Stimulated activated CD4-positive, alpha-beta T cell treated with anti-CD3 and anti-CD28 coated beads, Interleukin-2, amount 100 ng/mL, for 48 hours (primary cell): ENCODE results near the gene THSD4.
"Not testable (repeated sequence)": the region's sequence is repeated elsewhere in the genome, so short reads cannot be mapped to it uniquely, and the experiment has no call there.

Experiments used
- DNase-seq, 2 donors: peaks; one replicate each; pipeline ENCODE4 v3.0.0-alpha.2; 2020

THSD4 gene

DNA sequence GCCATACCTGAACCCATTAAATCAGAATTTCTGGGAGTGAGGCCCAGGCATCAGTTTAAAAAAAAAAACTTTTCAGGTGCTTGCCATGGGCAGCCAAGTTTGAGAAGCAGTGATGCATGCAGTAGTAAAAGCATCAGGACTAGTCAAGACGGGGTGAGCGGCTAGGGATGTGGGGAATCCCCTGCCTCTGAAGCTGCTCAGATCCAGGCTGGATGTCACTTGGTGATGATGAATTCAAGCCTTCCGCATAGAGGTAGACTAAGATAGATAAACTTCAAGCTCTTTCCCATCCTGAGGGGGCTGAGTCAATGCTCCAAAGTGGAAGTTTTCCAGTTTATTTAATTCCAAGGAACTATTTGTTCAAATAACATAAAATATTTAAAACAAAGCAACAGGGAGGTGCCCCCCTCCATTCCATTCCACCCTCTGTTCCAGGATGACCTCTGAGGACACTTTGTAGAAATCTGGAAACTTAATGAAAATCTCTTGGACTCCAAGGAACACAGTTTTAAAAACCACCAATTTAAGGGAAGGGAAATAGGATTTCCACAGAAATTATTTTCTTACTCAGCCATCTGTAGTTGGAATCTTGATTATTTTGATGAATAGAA is 594.6 kb downstream of the THSD4 start:
- no peak for DNase-seq

DNA sequence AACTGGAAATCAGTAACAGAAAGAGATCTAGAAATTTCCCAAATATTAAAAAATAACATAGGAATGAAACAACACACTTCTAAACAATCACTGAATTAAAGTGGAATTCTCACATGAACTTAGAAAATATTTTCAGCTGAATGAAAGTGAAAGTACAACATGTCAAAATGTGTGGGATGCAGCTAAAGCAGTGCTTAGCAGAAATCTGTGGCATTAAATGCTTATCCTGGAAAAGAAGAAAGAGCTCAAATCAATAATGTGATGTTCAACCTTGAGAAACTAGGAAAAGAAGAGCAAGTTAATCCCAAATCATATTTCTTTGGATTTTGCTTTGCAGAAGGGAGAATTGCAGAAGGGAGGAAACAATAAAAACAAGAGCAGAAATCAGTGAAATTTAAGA is 596.9 kb downstream of the THSD4 start:
- DNase-seq: no peak

DNA sequence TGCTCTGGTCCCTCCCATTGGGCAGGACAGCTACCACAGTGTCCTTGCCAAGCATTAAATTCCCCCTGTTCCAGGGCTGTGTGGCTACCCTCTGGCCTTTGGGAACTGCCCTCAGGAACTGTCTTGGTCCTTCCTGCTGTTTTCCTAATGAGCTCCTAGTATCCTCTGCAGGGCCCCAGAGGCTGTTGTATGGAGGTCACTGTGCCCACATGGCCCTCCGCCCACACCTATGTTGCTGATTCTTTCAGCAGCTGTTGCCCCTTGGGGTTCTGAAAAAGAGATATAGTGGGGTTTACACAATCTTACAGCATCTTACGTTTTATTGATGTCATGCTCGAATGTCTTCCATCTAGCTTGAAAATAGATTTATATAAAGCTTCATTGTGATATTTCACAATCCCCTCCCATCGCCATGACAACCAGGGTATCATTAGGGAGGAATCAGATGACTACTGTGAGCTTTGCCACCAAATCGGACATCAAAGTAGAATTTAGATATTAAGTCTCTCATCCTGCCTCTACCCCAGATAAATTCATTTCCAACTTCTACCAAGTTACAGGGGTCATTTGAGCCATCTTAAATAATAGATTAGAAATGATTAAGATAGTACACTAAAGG is 598.0 kb downstream of the THSD4 start:
- DNase-seq: no peak

DNA sequence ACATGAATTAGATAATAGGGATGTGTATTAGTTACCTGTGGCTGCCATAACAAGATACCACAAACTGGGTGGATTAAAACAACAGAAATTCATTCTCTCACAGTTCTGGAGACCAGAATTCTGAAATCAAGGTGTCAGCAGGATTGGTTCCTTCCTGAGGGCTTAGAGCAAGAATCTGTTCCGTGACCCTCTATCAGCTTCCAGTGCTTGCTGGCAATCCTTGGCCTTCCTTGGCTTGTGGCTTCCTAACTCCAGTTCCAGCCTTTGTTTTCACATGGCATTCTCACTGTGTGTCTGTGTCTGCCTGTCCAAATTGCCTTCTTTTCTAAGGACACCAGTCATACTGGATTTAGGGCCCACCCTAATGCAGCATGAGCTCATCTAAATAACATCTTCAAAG is 600.6 kb downstream of the THSD4 start:
- no peak for DNase-seq

DNA sequence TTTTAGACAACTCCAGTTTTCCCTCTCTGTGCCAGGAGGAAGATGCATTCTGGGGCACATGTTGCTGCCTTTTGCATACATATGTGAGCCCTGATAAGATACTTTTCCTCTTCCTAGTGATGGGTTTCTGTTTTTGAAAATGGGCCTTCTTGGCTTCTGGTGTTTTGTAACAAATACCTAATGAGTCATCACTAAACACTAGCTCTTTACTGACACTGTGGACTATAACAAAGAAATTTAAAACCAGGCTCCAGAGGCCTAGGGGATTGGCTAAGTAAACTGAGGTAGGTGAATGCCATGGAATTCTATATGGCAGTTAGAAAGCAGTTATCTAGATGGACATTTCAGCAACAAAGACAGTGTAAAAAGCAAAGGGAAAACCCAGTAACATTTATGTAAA is 601.7 kb downstream of the THSD4 start:
- DNase-seq: no peak

DNA sequence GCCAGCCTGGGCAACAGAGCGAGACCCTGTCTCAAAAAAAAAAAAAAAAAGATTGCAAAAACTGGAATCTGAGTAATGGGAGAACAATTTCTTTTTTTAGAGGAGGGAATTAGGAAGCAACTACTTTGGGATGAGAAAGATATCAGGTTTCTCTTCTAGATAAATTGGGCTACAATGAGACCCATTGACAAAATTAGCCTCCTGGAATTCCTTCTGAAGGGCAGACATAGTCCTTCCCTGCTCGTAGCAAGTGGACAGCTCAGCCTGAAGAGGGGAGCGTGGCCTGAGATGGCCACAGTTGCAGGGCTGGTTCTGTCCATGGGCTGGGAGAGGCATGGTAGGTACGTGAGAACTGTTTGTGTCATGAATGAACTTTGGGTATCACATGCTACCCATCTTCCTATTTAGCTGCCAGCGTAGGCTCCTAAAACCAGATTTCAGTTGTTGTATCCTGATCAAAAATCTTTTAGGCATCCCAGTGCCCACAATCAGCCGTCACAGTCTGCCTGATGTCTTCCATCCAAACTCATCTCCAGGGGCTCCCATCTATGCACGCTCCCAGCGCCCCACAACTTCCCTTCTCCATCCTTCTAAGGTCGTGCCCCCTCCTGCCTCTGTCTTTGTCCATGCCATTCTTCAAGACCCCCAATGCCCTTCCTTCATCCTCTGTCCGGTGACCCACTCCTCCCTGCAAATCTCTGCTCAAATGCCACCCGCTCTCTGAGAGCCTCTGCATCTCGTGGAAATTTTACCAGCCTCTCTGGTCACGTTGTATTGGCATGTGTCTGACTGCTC is 603.0 kb downstream of the THSD4 start:
- no peak for DNase-seq

DNA sequence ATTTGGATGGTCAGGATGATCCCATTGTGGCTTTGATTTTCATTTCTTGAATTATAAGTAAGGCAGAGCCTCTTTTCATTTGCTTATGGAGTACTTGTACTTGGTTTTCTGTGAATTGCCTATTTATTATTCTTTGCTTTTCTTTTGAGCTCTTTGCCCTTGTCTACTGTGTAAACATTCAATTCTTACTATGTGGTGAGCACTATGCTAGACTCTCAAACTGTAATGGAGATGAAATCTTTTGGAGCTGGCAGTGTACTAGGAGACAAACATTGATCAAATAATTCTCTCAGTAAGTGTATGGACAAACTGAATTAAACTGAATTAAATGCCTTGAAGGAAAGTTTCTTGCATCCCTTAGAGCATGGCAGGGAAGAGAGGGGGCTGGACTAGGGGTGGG is 608.1 kb downstream of the THSD4 start:
- DNase-seq: no peak

DNA sequence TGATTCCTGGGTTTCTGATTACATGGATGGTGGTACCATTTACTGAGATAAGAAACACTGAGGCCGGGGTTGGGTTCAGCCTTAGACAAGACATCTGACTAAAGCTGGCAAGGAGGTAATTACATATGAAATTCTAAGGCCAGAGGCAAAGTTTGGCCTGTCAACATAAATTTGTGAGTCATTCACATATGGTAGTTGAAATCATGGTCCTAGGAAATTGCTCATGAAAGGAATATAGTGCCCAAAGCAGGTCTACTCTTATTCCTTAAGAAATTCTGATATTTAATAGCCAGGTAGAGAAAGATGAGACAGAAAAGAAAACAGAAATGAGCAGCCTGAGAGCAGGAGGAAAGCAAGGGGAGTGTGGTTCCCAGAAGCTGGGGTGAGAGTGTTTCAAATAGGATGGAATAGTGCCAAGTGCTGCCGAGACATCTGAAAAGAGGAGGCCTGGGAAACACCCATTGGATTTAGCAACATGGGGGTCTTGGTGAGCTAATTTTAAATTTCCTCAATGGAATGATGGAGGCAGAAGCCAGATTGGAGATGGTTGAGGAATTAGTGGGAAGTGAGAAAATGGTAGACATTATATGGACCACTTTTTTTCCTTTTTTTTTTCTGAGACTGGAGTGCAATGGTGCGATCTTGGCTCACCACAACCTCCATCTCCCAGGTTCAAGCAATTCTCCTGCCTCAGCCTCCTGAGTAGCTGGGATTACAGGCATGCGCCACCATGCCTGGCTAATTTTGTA is 610.1 kb downstream of the THSD4 start:
- not testable (repeated sequence) for DNase-seq

DNA sequence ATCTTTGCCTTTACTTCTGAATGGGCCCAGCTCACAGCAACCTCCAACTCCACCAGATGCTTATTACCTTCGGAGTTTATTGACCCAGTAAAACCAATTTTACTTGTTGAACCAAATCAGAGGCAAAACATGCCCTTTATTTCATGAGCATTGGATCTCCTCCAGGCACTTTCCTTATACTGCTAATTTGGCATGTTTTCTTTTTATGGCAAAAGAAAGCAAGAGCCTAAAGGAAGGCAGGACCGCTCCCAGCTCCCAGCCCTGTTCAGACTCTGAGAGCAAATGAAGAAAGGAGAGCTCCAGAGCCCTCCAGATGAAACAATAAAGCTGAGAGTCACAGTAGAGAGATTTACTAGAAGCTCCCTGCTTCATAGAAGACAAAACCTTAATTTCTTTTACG is 613.6 kb downstream of the THSD4 start:
- no peak for DNase-seq

DNA sequence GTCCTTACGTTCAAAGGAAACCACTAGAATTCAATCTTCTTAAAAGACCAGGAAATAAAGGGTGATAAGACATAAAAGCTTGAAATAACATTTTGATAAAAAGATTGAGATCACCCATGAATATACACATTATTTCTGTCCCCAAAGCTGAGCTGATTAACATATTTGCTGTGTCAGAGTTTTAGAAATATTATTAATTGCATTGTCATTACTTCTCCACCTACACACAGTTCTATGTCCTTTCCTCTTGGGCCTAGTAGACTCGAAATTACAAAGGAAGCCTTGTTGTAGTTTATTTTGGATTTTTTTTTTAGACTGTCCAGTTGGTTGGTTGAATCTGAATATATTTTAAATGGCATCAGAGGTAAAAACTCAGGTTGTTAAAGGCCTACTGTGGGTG is 614.0 kb downstream of the THSD4 start:
- DNase-seq: no peak

DNA sequence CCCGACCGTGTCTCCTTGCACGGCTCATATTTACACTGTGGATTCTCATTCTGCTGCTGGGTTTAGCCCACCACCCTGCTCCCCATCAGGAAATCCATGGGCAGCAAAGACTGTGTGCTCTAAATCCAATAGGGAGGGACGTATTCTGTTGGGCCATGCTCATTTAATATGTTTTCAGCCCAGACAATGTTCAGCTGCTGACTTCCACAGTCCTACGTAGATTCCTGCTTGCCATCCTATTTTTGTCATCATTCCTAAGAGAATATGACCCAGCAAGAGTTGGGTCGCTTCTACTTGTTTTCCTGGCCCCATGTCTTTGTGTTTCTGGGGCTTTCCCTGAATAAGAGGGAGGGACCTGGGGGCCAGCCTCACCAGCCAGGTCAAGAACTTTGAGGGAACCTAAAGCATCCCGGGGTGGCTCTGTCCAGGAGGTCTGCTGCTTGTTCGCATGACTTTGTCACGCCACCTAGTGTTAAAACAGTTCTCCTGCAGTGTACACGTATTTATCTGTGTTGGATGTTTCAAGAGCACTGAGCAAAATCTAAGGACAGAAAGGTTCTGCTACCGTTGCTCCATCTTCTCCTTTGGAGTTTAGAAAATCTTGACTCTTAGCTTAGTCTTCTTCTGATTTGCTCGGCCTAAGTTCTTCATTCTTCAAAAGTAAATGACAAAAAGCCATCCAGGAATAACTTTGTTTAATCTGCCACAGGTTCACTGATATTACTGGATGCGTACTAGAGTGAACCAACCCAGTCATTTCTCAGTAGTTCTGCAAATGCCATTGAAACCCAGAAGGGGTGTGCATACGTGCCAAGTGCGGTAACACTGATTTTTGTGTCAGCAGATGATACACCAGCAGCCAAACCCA is 615.2 kb downstream of the THSD4 start:
- peak; percentile 6 to 31 for DNase-seq

DNA sequence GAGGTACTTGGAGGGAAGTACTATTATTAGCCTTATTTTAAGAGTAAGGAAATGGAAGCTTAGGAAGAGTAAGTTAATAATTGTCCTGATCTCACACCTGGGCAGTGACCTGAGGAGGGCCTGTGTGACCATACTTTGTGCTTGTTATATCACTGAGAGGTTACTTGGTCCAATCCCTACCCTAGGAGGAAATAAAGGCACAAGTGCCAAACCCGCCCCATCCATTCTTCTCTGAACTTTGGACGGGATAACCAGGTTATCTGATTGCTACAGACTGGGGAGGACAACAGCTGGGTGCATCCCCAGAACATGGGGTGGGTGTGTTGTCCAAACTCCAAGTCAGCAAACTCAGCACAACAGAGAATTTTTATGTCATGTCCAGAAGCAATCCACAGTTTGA is 617.4 kb downstream of the THSD4 start:
- no peak for DNase-seq

DNA sequence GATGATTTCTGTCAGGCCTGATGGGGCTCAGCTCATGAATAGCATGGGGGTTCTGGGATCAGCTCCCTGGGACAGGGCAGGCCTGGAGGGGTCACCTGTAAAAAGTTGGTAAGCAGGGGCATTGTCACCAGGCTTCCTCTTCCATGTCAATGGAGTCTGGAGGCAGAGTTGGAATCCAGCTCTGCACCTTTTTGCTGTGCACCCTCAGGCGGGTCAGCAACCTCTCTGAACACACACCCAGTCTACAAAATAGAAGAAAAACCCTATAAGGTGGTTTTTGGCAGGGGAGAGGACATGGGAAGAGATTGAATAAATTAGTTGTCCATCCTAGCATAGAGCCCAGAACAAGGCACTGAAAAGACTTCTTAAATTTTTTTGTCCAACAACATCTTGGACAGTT is 617.9 kb downstream of the THSD4 start:
- no peak for DNase-seq

DNA sequence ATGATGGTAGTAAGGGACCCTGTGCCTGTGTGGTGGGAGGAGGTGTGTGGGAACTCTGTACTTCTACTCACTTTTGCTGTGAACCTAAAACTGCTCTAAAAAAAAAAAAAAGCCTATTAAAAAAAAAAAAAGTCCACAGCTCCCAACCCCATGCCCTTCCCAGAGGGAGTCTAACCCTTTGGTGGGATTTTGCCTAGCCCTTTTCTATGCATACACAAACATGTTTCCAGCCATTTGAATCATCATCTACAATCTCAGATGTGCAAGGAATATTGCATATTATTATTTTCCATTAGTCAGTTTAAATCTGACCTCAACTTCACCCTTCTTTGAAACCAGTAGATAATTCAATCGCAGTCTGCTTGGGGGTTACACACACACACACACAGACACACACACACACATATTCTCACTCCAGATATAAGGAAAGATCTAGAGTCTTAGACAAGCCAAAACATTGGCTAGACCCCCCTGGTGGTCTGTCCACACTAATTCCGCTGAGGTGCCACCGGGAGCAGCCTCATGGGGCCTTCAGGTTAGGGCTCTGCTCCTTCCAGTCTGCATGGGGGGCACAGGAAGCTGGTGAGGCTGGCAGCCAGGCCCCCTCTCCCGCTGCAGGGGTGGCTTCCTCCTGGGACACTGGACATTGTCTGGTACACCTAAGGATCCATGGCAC is 619.6 kb downstream of the THSD4 start:
- no peak for DNase-seq

DNA sequence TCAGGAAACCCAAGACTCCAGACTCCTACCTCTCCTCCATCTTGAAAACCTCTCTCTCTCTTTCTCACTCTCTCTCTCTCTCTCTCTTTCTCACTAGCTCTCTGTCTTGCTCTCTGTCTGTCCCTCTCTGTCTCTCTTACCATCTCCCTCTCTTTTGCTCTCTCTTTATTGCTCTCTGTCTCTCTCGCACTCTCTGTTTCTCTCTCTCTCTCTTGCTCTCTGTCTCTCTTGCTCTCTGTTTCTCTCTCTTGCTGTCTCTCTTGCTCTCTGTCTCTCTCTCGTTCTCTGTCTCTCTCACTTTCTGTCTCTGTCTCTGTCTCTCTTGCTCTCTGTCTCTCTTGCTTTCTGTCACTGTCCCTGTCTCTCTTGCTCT is 620.1 kb downstream of the THSD4 start:
- no peak for DNase-seq

DNA sequence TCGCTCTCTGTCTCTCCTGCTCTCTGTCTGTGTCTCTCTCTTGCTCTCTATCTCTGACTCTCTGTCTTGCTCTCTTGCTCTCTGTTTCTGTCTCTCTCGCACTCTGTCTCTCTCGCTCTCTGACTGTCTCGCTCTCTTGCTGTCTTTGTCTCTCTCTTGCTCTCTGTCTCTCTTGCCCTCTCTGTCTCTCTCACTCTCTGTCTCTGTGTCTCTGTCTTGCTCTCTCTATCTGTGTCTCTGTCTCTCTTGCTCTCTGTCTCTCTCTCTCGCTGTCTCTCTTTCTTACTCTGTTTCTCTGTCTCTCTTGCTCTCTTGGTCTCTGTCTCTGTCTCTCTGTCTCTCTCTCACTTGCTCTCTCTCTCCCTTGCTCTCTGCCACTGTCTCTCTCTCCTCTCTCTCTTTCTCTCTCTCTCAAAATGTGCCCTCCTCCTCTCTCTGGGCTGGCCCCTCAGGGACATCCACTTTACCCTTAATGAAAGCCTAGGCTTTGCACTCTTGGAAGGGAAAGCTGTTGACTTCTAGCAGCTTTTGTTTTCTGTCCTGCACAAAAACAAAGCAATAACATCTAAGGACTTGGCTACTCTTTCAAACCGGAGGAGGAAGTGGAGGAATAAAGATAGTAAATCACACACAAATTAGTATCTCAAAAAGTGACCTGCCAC is 621.1 kb downstream of the THSD4 start:
- no peak for DNase-seq

DNA sequence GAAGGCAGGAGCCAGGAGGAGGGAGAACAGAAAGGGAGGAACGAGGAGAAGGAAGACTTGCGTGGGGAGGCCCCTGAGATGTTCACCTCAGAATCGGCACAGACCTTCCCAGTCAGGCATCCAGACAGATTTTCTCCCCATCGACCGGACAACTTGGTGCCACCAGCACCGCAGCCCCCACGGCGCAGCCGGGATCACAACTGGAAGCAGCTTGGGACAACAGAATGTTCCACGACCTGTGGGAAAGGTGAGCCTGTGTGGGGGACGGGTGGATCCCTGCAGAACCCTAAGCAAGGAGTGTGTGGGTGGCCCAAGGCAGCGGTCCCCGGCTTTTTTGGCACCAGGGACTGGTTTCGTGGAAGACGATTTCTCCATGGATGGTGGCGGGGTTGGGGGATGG is 622.5 kb downstream of the THSD4 start:
- DNase-seq: no peak

DNA sequence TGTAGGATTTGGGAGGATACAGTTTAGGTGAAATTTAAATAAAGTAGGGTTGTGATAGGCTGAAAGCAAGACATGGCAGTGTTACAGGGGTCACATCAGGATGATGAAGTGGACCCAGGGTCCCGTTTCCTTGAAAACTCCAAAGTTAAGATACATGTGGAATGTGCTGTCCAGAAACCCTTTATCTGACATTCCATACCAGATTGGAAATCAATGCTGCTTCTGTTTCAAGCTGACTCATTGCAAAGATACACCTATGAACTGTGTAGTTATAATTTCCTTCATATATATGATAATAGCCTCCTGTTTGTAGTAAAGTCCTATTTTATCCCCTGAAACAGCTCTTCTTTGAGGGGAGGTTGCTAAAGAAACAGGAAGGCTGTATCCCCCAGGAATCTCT is 624.1 kb downstream of the THSD4 start:
- DNase-seq: no peak

DNA sequence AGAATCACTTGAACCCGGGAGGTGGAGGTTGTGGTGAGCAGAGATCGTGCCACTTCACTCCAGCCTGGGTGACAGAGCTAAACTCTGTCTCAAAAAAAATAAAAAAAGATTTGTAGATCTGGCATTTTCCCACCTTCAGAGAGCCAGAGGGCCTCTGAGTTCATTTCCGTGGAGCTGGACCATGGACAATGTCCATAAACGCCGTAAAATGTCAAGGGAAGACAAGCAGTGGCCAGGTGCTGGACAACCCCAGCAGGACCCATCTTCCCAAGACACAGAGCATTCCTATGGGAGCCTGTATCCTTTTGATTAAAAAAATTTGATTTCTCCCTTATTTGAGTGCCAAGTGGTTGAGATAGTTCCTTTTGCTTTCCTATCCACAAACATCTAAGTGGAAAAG is 627.7 kb downstream of the THSD4 start:
- DNase-seq: no peak

DNA sequence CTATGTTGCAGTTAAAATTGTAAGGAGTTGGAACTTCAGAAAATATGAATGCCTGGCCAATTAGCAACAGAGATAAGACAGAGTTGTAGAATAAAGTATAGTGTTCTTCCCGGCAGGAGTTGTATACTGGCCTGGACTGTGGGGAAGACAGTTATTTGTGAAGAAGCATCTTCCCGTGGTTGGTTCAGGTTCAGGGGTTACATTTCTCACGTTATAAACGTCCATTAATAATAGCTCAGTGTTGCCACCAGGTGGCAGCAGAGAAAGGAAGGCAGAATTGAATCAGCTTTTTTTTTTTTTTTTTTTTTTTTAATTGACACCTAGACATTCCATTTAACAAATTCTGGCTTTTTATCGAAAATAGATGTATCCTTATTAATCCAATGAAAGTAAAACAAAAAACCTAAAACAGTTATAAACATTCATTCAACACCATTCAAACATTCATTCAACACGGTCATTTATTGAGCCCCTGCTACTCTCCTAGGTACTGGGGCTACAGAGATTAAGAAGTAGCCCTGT is 628.7 kb downstream of the THSD4 start:
- DNase-seq: peak; percentile 60 to 63

DNA sequence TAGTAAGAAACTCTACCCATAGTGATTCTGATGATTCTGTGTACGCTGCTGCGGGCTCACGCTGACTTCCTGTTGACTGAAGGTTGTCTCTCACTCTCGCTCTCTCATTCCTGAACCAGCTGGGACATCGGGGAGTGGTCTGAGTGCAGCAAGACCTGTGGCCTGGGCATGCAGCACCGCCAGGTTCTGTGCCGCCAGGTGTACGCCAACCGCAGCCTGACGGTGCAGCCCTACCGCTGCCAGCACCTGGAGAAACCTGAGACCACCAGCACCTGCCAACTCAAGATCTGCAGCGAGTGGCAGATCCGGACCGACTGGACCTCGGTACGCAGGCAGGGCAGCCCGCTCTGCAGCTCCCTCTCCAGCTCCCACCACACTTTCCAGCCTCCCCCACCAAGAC is 631.4 kb downstream of the THSD4 start:
- no peak for DNase-seq
